GM12892 (cell line): Measurements from ENCODE around the gene SDHB.

Experiments used
- DNase-seq: peaks from one replicate; pipeline ENCODE4 v3.0.0; 2011; ENCODE audit not compliant: insufficient read length
- FAIRE-seq: peaks from 2 replicates; lab custom pipeline; 2011; peaks lifted over from hg19 to GRCh38; lab: Jason Lieb, UNC
- POLR2A ChIP-seq: IDR thresholded peaks from 2 replicates; pipeline ENCODE4 v1.6.1; 2011; ENCODE audit warnings: low read depth, low read length, control low read depth
- POLR2AphosphoS5 ChIP-seq: IDR thresholded peaks from 2 replicates; pipeline ENCODE4 v1.6.1; 2011; ENCODE audit warnings: low read depth, low read length, control low read depth
- TAF1 ChIP-seq: IDR thresholded peaks from 2 replicates; pipeline ENCODE4 v1.6.1; 2011; ENCODE audit warnings: low read depth, mild to moderate bottlenecking, control low read depth, low read length, borderline replicate concordance

Gene SDHB

DNA sequence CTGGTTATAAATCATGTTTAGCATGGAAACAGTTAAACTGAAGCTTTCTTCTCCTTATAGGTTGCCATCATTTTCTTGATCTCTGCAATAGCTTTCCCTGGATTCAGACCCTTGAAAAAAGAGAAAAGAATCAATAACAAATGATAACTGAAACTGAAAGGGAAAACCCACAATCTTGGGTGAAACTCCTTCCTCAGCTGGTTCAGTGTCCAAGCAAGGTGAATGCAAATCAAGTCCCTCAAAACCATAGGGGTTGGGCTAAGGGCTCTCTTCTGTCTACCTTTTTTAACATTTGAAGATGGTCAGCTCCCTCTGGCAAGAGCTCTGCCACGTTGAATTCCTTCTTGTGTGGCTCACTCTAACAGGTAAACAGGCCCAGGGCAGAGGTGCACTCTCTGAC lies 35.0 kb downstream of the SDHB start:
- peak; percentile 80 for FAIRE-seq
- DNase-seq: no peak
- no peak for TF ChIP-seq POLR2A
- TF ChIP-seq POLR2AphosphoS5: no peak
- no peak for TF ChIP-seq TAF1

DNA sequence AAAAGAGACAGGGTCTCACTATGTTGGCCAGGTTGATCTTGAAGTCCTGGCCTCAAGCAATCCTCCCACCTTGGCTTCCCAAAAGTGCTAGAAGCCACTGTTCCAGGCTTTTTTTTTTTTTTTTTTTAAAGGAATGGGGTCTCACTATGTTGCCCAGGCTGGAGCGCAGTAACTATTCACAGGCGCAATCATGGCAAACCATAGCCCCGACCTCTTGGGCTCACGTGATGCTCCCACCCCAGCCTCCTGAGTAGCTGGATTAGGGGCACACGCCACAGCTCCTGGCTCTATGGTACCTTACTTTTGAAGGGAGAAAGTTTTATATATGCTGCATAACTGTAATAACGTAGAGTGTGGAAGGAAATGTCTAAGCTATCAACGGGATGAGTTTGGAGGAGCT lies 36.4 kb downstream of the SDHB start:
- no peak for FAIRE-seq
- TF ChIP-seq POLR2A (no peak), POLR2AphosphoS5 (no peak), TAF1 (no peak)
- DNase-seq: no peak

DNA sequence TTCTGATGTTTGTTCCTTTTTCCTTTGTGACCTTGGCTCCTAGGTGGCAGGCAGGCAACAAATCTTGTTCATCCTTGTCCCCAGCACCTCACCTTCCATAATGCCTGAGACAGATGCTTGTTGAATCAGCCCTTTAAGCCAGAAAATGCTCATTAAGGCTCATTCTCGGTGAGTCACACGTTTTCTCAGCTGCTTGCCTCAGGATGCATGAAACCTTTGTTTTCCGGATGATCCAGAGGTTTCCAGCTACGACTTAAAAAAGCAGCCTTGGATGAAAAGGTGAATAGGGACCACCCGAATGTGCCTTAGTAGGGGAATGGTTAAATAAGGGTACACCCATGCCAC lies 37.5 kb downstream of the SDHB start:
- DNase-seq (no peak), FAIRE-seq (no peak)
- TF ChIP-seq TAF1 (no peak), POLR2A (no peak), POLR2AphosphoS5 (no peak)

DNA sequence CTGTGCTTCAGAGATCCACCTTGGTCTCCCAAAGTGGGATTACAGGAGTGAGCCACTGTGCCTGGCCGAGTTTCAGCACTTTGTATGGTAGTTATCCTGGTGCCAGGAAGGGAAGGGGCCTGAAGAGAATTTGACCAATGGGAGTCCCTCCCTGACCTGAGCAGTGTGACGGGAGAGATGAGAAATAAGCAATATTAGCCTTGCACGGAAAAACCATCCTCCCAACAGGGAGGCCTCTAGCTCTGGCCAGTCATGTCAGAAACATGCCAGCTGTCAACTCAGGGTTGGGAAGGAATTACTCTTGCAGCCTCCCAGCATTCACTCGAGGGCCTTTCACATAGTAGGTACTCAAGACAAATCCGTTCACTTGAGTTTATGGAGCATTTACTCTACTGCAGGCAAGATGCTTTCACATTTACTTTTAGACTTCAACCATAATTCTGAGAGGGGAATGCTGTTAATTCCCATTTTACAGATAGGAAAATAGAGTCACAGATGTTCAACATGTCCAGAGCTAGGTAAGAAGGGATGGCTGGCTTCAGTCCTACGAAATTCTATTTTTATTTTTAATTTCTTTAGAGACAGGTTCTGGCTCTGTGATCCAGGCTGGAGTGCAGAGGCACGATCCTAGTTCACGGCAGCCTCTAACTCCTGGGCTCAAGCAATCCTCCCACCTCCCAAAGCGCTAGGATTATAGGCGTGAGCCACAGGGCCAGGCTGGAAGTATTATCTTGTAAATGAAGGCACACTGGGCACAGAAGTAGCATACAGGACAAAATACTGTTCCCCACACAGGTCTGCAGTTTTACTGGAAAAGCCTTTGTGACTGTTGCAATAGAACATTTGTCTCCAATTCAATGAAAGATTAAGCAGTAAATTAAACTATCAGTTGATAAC lies 38.9 kb downstream of the SDHB start:
- no peak for FAIRE-seq
- DNase-seq: no peak
- TF ChIP-seq POLR2A (no peak), POLR2AphosphoS5 (no peak), TAF1 (no peak)

DNA sequence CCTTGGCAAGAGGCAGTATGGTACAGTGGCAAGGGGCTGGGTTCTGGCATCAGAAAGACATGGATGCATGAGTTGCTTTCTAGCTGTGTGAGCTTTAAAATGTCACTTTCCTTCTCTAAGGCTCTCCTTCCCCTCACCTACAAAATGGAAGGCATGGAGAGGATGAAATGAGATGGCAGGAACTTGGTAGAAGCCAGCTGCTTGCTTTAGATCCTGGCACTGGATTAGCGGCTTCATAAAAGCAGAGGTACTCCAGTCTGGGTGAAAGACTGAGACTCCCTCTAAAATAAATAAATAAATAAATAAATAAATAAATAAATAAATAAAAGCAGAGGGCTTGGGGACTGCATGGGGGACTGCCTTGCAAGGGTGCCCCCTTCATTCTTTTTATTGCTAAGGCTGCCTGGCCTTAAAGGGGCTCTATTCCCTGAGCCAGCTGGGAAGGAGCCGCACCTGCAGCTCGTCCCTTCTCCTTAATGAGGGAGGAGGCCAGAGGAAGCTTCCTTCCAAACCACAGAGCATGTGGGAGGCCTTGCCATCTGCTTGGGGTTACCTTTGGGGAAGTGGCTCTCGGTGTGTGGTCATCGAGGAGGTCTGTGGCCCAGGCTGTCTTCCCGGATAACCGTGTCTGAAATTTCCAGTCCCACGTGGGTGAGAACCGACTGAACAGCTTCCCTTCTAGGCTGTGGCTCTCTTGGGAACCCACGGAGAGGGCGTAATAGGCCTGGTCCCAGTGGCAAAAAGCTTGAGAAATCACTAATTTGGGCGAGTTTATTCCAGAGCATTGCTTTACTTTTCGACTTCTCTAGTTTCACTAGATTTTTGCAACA lies 40.1 kb downstream of the SDHB start:
- no peak for DNase-seq
- TF ChIP-seq POLR2A (no peak), TAF1 (no peak), POLR2AphosphoS5 (no peak)
- FAIRE-seq: no peak

DNA sequence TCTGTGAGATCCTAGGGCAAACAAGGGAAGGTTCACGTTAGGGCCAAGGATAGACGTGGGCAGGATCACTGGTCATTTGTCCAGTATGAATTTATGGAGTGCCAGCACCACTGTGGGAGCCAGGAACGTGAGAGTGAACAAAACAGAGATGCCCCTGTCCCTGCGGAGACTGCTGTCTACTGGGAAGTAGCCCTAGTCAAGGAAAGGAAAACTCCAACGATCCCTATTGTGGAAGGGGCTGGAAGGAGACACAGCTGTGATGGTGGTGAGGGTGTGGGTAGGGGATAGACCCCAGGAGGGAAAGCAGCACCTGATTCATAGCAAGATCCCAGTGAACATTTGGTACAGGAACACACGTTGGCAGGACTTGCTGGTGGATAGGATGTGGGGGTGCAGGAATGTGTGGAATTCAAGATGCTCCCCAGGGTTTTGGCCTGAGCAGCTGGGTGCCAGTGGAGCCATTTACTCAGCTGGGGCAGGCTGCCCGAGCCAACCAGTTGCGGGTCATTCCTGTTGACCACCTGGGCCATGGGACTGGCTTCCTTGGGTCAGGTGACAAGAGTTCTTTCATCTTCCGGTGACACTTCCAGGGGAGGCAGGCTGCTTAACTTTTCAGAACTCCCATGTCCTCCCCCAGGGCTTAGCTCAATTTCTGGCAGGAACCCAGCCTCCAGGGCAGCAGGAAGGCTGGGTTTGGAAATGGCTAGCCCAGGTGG lies 40.9 kb downstream of the SDHB start:
- TF ChIP-seq POLR2AphosphoS5: no peak
- TF ChIP-seq POLR2A: no peak
- TF ChIP-seq TAF1: no peak
- FAIRE-seq (no peak), DNase-seq (no peak)

DNA sequence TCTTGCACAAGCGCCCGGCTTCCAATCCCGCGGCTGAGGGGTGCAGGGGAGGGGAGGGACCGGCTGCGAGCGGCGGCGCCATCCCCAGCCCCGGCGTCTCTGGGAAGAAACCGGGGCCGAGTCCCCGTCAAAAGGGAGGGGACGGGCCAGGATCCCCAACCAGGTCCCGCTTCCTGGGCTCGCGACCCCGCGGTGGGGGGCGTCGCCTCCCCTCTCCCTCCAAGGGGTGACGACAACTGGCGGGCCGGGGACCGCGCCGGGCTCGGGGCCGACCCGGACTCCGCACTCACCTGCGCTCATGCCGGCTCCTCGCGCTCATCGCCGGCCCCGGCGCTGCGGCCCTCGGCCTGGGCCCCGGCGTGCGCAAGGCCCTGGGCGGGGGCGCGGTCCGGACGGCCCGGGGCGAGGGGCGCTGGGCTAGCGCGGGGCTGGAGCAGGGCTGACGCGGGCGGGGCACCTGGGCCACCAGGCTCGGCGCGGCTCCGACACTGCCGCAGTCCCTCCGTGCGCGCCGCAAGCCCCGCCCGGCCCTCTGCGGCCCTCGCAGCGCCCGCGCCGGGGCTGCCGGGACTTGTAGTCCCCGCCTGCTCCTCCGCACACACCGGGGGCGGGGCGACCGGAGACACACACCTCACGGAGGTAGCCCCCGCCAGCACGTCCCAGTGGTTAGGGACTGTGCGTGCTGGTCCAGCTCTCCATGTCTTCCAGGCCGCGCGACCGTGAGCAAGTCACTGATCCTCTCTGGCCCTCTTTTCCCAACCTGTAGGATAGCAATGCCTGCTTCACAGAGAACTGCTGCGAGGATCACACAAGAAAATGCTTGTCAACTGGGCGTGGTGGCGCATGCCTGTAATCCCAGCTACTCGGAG lies 42.2 kb downstream of the SDHB start, which contains the start of gene ATP13A2:
ATP13A2 (minus strand) TSS at position 490 of the 869 bp plus-strand sequence; CDS start at position 300, 190 bp downstream.
- peak; percentile 98 for FAIRE-seq
- peak; percentile 89 for DNase-seq
- TF ChIP-seq POLR2AphosphoS5: no peak
- no peak for TF ChIP-seq TAF1

DNA sequence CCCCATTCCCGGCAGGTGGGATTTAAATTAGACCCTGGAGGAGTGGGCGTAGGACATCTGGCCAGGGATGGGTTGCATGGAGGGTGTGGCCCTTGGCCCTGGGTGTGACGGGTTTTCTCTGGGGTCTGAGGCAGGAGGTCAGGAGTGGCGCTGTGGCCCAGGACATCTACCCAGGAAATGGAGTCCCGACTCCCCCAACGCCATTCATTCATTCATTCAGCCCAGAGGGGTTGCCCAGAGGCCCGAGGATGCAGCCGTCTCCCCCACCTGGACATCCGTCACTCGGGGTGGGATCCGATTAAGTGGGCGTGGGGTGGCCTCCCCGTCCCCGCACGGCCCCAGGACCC lies 42.8 kb downstream of the SDHB start:
- no peak for TF ChIP-seq TAF1
- no peak for TF ChIP-seq POLR2AphosphoS5
- TF ChIP-seq POLR2A: no peak
- DNase-seq (no peak), FAIRE-seq (no peak)

DNA sequence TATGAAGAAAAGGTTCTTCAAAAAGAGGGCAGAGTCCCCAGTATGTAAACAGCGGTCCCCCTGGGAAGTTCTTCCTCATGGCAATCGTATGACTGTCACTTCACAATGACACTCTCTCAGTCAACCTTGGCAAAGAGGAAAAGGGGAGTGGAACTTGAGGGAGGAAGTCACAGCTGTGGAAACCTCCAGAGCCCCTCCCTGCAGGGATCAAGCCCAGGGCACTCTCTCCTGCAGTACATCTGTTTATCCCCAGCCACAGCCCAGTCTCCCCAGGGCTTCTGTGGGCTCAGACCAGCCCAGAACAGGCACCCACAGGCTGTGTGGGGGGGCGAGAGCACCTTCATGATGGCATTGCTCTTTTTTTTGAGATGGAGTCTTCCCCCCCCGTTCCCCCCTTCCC lies 44.1 kb downstream of the SDHB start:
- DNase-seq (no peak), FAIRE-seq (peak; percentile 60)
- no peak for TF ChIP-seq TAF1
- TF ChIP-seq POLR2AphosphoS5: no peak
- no peak for TF ChIP-seq POLR2A

DNA sequence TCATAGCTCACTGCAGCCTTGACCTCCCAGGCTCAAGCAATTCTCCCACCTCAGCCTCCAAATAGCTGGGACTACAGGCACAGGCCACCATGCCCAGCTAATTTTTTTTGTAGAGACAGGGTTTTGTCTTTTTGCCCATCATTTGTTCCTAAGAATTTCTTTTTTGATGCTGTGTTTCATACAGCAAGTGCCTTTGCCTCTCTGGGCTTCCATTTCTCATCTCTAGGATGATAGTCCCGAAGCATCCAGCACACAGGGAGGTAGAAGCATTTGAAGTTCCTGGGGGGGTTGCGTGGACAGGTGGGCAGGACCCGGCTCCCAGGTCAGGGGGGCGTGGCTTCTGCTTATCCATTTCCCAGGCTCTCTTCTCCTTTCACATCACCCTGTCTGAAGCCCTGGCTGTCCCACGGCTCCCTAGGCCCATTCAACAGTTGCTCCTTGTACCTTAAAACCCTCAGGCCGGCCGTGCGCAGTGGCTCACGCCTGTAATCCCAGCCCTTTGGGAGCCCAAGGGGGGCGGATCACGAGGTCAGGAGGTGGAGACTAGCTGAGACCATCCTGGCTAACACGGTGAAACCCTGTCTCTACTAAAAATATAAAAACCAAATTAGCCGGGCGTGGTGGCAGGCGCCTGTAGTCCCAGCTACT lies 45.5 kb downstream of the SDHB start:
- FAIRE-seq (no peak), DNase-seq (no peak)
- no peak for TF ChIP-seq POLR2AphosphoS5
